LNCaP clone FGC (cell line): ENCODE measurements around the gene PIGH.

ENCODE experiments used
- DNase-seq: peaks from one replicate; pipeline ENCODE4 v3.0.0-alpha.2; 2011; ENCODE audit warnings: low read depth
- H3K4me3 ChIP-seq: 2 replicates; pipeline ENCODE4 v1.5.1; 2011; ENCODE audit warnings: mild to moderate bottlenecking, low read depth, low read length, control low read depth
- TF ChIP-seq, protein P1 (sequence below): IDR thresholded peaks from 2 replicates; pipeline ENCODE4 v1.5.1; 2012; ENCODE audit warnings: mild to moderate bottlenecking; ENCODE audit not compliant: control insufficient read depth, insufficient read depth; ENCODE audit errors: extremely low read depth

Gene PIGH, protein sequence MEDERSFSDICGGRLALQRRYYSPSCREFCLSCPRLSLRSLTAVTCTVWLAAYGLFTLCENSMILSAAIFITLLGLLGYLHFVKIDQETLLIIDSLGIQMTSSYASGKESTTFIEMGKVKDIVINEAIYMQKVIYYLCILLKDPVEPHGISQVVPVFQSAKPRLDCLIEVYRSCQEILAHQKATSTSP

DNA sequence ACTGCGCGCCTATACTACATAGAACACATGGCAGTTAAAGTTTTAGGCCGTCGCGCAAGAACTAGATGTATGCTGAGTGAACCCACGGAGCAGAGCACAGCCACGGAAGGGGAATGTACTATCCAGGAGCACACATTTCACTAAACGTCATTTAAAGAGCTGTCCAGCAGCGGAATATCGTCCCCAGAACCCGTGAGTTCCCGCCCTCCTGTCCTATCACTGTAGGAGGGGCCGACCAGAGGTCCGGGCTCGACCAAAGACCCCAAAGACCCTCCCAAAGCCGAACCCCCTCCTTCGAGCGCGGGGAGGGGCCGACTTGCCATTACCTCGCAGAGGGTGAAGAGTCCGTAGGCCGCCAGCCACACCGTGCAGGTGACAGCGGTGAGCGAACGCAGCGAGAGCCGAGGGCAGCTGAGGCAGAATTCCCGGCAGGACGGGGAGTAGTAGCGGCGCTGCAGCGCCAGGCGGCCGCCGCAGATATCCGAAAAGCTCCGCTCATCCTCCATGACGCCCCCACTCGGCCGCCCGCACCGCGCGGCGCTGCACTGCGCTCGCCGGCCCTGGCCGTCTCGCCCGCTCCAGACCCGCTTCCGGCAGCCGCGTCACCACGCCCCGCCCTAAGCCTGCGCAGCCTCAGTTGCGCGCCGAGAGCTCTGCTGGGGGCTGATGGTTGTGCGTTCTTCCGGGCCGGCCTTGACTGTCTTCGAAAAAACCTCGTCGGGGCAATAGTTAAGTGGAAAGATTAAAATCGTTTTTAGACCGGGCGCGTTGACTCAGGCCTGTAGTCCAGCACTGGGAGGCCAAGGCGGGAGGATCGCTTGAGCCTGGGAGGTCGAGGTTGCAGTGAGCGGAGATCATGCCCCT is at the start of gene PIGH:
PIGH (minus strand) TSS at position 571 of the 864 bp plus-strand sequence; CDS start at position 506, 65 bp downstream.
- TF ChIP-seq, protein P1, sequence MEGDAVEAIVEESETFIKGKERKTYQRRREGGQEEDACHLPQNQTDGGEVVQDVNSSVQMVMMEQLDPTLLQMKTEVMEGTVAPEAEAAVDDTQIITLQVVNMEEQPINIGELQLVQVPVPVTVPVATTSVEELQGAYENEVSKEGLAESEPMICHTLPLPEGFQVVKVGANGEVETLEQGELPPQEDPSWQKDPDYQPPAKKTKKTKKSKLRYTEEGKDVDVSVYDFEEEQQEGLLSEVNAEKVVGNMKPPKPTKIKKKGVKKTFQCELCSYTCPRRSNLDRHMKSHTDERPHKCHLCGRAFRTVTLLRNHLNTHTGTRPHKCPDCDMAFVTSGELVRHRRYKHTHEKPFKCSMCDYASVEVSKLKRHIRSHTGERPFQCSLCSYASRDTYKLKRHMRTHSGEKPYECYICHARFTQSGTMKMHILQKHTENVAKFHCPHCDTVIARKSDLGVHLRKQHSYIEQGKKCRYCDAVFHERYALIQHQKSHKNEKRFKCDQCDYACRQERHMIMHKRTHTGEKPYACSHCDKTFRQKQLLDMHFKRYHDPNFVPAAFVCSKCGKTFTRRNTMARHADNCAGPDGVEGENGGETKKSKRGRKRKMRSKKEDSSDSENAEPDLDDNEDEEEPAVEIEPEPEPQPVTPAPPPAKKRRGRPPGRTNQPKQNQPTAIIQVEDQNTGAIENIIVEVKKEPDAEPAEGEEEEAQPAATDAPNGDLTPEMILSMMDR: peak; percentile 66
- DNase-seq: peak; percentile 47
- peak within 1 kb of the TSS; percentile 76 for H3K4me3 ChIP-seq

DNA sequence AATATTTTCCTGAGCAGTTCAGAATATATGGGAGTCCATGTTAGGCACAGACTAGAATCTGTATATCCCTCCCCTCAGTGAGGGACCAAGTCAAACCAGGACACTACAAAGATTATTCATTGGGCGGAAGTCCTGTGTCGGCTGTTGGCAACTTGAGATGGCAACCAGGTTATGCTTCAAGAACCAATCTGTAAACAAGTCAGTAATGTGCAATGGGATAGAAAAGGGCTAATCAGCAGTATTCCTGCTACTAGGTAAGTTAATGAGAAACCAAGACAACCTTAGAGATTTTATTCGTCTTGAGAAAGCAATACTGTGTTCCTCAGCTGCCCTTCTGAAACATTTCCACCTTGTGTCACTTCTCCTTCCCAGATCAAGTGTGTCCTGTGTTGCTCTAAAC is 46.1 kb upstream of the PIGH start:
- no peak overlapping the region for H3K4me3 ChIP-seq
- TF ChIP-seq, protein P1: no peak
- no peak for DNase-seq

DNA sequence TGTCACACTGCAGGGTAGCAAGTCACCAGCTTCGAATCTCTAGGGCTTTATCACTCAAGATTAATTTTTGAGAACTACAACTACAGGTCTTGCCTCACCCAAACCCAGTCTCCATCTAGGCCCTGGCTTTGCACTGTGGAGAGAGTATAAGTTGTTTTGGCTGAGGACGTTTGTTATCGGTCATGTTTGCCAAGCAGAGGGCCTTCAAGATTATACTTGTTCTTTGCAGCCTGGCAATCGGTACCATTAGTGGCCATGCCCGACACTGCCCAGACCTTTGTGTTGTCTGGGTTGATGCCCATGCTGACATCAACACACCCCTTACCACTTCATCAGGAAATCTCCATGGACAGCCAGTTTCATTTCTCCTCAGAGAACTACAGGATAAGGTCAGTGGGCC is 45.3 kb upstream of the PIGH start:
- no peak for DNase-seq
- TF ChIP-seq, protein P1: no peak
- no peak overlapping the region for H3K4me3 ChIP-seq

DNA sequence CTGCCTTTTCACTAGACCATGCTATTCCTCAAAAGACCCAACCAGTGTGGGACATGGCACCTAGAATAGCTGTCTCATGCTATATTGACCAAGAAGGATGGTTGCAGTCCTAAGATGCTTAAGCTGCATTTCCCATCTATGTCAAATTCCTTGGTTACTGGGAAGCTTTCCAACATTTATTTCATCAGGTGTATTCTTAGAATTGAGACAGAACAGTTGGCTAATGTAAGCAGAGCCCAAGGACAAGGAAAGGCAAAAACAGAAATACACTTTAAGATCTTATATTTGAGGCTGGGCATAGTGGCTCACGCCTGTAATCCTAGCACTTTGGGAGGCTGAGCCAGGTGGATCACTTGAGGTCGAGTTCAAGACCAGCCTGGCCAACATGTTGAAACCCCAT is 44.4 kb upstream of the PIGH start:
- DNase-seq: no peak
- H3K4me3 ChIP-seq: no peak overlapping the region
- TF ChIP-seq, protein P1: no peak

DNA sequence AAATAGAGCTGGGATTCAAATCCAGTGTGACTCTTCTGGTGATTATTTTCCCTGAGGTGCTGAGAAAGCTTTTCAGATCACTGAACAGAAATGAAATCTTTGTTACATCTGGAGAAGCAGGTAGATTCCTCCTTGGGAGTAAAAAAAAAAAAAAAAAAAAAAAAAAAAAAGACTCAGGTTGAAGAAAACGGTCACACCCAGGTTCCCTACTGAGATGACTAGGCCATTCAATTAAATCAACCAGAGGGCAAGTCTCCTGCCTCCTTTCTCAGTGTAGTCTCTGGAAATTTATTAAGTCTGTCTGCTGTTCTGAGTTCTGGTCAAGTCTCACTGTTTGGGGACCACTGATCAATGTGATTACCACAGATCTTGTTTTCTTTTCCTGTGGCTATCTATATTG is 43.6 kb upstream of the PIGH start:
- DNase-seq: no peak
- TF ChIP-seq, protein P1: no peak
- no peak overlapping the region for H3K4me3 ChIP-seq

DNA sequence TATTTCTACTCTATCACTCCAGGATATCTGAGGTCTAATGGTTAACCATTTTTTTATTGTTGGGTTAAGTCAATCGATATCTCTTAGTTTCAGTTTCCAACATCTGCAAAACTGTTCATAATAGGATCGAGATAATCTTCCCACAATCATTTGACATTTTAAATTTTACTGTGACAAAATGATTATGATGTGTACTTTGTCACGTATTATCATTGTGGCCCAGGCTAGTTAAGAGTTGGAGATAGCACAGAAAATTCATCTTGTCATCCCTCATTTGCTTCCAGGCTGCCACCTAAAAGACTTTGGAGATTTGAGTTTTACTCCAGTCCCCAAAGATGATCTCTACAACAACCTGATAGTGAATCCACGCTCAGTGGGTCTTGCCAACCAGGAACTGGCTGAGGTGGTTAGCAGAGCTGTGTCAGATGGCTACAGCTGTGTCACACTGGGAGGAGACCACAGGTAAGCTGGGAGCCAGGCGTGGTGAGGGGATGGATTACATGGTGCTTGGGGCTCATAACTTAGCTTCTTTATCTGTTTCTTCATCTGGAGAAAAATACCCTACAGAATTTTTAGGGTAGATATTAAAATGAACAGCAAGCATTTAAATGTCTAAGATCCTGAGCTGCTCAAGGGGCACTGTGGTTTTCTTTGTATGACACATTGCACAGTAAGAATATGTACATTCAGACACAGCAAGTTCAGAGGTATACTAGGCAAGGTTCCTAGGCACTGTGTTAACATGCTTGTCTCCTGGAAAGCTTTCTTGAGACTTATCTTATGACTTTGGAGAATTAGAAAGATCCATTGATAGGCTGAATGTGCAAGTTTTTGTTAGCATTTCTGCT is 42.1 kb upstream of the PIGH start:
- no peak for DNase-seq
- TF ChIP-seq, protein P1: no peak
- H3K4me3 ChIP-seq: no peak overlapping the region
